Nephron (organoid): ENCODE data around the gene TFF3.

Source experiments
- H3K27ac Mint-ChIP-seq, 3 experiments: 2 replicates each; pipeline ENCODE4 v1.8.0; 2020; ENCODE audit warnings: mixed read lengths in 3 of 3, mild to moderate bottlenecking in 2 of 3, moderate library complexity in 1 of 3
- H3K27me3 Mint-ChIP-seq: 2 replicates; pipeline ENCODE4 v1.8.0; 2021; ENCODE audit warnings: low read depth, mild to moderate bottlenecking, moderate library complexity, mixed read lengths
- H3K36me3 Mint-ChIP-seq: 2 replicates; pipeline ENCODE4 v1.8.0; 2020; ENCODE audit warnings: low read depth, mixed read lengths
- H3K4me1 Mint-ChIP-seq: 2 replicates; pipeline ENCODE4 v1.8.0; 2020; ENCODE audit warnings: mixed read lengths
- H3K4me3 Mint-ChIP-seq, 3 experiments: 2 replicates each; pipeline ENCODE4 v1.8.0; 2020; ENCODE audit warnings: mild to moderate bottlenecking in 3 of 3, mixed read lengths in 3 of 3, moderate library complexity in 2 of 3
- H3K9me3 Mint-ChIP-seq: 2 replicates; pipeline ENCODE4 v1.8.0; 2020; ENCODE audit warnings: mixed read lengths
- CTCF ChIP-seq, 3 experiments: fragments of 200-600 bp; sonication (generic); IDR thresholded peaks; one replicate each; pipeline ENCODE4 v1.5.0; 2021; ENCODE audit warnings: antibody characterized with exemption in 3 of 3; ENCODE audit not compliant: unreplicated experiment in 3 of 3

TFF3 gene

GRCh38 chr21:42317341-42317741 is 2.1 kb upstream of the TFF3 start:
- Mint-ChIP-seq H3K27me3 (peaks cover 17% of the 10 kb centered on the region), H3K9me3 (no peaks in the 10 kb centered on the region), H3K4me1 (peaks cover 22% of the 10 kb centered on the region), H3K36me3 (no peaks in the 10 kb centered on the region), H3K4me3 (no peak overlapping the region), H3K27ac (no peak overlapping the region)
- TF ChIP-seq CTCF (IDR thresholded peaks at IDR 0.05; ENCODE audit: unreplicated experiment in 3 of 3): no peak

- Mint-ChIP-seq H3K36me3 (no peaks in the 10 kb centered on the region), H3K27me3 (peaks cover 21% of the 10 kb centered on the region), H3K4me1 (peaks cover 22% of the 10 kb centered on the region), H3K4me3 (no peak overlapping the region), H3K9me3 (no peaks in the 10 kb centered on the region), H3K27ac (no peak overlapping the region)
- no peak for TF ChIP-seq CTCF (IDR thresholded peaks at IDR 0.05; ENCODE audit: unreplicated experiment in 3 of 3)
Measured at GRCh38 chr21:42316891-42317290, 1.7 kb upstream of the TFF3 start.

GRCh38 chr21:42314616-42315295 is 453 bp downstream of the TFF3 start:
- no peak overlapping the region for H3K4me3 Mint-ChIP-seq
- H3K27ac Mint-ChIP-seq: peak overlapping the region; percentile 65 to 82 (median 78)
- peaks cover 30% of the 10 kb centered on the region for H3K4me1 Mint-ChIP-seq
- no peak for TF ChIP-seq CTCF (IDR thresholded peaks at IDR 0.05; ENCODE audit: unreplicated experiment in 3 of 3)
- peaks cover 29% of the 10 kb centered on the region for H3K27me3 Mint-ChIP-seq
- no peaks in the 10 kb centered on the region for H3K36me3 Mint-ChIP-seq
- no peaks in the 10 kb centered on the region for H3K9me3 Mint-ChIP-seq

- no peaks in the 10 kb centered on the region for H3K9me3 Mint-ChIP-seq
Measured at GRCh38 chr21:42313501-42313969, 1.7 kb downstream of the TFF3 start.

GRCh38 chr21:42312626-42313104 is 2.5 kb downstream of the TFF3 start:
- H3K36me3 Mint-ChIP-seq: no peaks in the 10 kb centered on the region
- H3K9me3 Mint-ChIP-seq: no peaks in the 10 kb centered on the region
- no peak overlapping the region for H3K27ac Mint-ChIP-seq
- H3K4me3 Mint-ChIP-seq: no peak overlapping the region
- no peak for TF ChIP-seq CTCF (IDR thresholded peaks at IDR 0.05; ENCODE audit: unreplicated experiment in 3 of 3)
- peaks cover 40% of the 10 kb centered on the region for H3K4me1 Mint-ChIP-seq
- peaks cover 33% of the 10 kb centered on the region for H3K27me3 Mint-ChIP-seq

More at GRCh38 chr21:42313501-42313969, 1.7 kb downstream of the TFF3 start:
- Mint-ChIP-seq H3K4me1 (peaks cover 38% of the 10 kb centered on the region), H3K36me3 (no peaks in the 10 kb centered on the region), H3K27ac (peak overlapping the region in 1 of 3 experiments; percentile 49), H3K4me3 (no peak overlapping the region), H3K27me3 (peaks cover 34% of the 10 kb centered on the region)
- TF ChIP-seq CTCF (IDR thresholded peaks at IDR 0.05; ENCODE audit: unreplicated experiment in 3 of 3): no peak
